GM10266 (cell line): ENCODE results near the gene TANC1.

Source experiments
- DNase-seq: peaks from one replicate; pipeline ENCODE4 v3.0.0; 2012; ENCODE audit errors: extremely low spot score
- CTCF ChIP-seq: IDR thresholded peaks from 2 replicates; pipeline ENCODE4 v1.5.1; 2012; ENCODE audit warnings: mild to moderate bottlenecking, low read depth; ENCODE audit not compliant: control insufficient read depth, insufficient read depth; ENCODE audit errors: missing control alignments

TANC1 gene

GRCh38 chr2:159160954-159161353, 192.5 kb downstream of the TANC1 start:
- no peak for TF ChIP-seq CTCF
- no peak for DNase-seq

GRCh38 chr2:159163930-159164329, 195.5 kb downstream of the TANC1 start:
- no peak for TF ChIP-seq CTCF

GRCh38 chr2:159164457-159164911, 196.0 kb downstream of the TANC1 start:
- DNase-seq = no peak
- TF ChIP-seq CTCF = no peak

More at GRCh38 chr2:159163930-159164329, 195.5 kb downstream of the TANC1 start:
- DNase-seq = no peak

GRCh38 chr2:159165048-159165447, 196.6 kb downstream of the TANC1 start:
- no peak for TF ChIP-seq CTCF
- no peak for DNase-seq

- DNase-seq = no peak
- no peak for TF ChIP-seq CTCF
These were observed 200.3 kb downstream of the TANC1 start for GRCh38 chr2:159168707-159169106.

GRCh38 chr2:159169187-159169586, 200.7 kb downstream of the TANC1 start:
- TF ChIP-seq CTCF = no peak
- DNase-seq = no peak

- no peak for DNase-seq
These were observed 204.0 kb downstream of the TANC1 start for GRCh38 chr2:159172403-159172802.

More at GRCh38 chr2:159172403-159172802, 204.0 kb downstream of the TANC1 start:
- no peak for TF ChIP-seq CTCF
